NCI-H2029 (cell line): ENCODE measurements around the gene NUP62.
"Not testable (repeated sequence)": the region's sequence is repeated elsewhere in the genome, so short reads cannot be mapped to it uniquely, and the experiment has no call there.

Experiments used
- DNase-seq: peaks from one replicate; lab custom pipeline; 2025; lab: John Stamatoyannopoulos, UW

The NUP62 gene

DNA sequence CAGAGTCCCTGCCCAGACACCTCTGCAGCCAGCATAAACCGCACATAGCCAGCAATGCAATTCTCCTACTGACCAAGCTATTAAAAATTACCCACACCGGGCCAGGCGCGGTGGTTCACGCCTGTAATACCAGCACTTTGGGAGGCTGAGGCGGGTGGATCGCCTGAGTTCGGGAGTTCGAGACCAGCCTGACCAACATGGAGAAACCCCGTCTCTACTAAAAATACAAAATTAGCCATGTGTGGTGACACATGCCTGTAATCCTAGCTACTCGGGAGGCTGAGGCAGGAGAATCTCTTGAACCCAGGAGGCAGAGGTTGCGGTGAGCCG, 4.5 kb downstream of the NUP62 start:
- not testable (repeated sequence) for DNase-seq

DNA sequence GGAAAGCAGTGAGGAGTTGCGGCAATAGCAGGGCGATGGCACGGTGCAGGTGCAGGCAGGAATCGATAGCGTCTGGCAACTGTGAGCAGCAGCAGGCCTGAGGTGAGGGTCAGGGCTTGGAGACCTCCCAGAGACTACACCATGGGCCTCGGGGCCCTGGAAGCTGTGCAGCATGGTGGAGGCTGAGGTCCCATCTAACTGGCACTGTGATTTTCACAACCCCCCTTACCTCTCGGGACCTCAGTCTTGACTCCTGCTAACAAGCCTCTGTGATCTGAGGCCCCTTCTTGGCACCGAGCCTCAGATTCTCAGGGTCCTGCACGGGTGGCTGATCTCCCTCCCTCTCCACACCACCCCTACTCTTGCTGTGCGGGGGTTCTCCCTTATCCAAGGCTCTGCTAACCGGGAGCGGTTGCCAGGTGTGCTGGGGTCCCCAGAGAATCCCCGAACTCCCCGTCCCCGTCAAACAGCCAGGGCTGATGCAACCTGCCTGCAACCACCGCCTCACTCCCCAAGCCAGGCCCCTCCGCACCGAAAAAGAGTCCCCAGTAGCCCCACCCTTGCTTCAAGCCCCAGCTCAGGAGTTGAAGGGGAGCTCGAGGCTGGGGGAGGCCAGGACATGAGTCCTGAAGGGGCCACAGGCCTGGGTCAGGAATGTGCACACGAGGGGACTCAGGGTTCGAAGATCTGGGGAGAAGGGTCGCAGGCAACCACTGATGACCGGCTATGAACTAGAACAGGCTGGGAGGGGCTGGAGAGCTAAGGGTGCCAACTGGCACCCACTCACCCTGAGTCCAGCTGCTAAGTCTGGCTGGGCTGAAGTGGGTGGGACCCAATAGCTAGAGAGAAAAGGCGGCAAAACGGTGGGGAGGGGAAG, 5.1 kb downstream of the NUP62 start:
- DNase-seq, result no peak

- no peak for DNase-seq
Observed at GRCh38 chr19:49923055-49924003, 6.0 kb downstream of the NUP62 start.

- no peak for DNase-seq
Observed at GRCh38 chr19:49921871-49922795, 7.2 kb downstream of the NUP62 start.

- no peak for DNase-seq
Observed at GRCh38 chr19:49920624-49921363, 8.5 kb downstream of the NUP62 start.

GRCh38 chr19:49918089-49918488, 11.2 kb downstream of the NUP62 start:
- DNase-seq, result no peak

- no peak for DNase-seq
Observed at GRCh38 chr19:49916839-49917733, 12.2 kb downstream of the NUP62 start.

- DNase-seq, result no peak
Observed at GRCh38 chr19:49915271-49915670, 14.0 kb downstream of the NUP62 start.

GRCh38 chr19:49913720-49914119, 15.6 kb downstream of the NUP62 start:
- no peak for DNase-seq

DNA sequence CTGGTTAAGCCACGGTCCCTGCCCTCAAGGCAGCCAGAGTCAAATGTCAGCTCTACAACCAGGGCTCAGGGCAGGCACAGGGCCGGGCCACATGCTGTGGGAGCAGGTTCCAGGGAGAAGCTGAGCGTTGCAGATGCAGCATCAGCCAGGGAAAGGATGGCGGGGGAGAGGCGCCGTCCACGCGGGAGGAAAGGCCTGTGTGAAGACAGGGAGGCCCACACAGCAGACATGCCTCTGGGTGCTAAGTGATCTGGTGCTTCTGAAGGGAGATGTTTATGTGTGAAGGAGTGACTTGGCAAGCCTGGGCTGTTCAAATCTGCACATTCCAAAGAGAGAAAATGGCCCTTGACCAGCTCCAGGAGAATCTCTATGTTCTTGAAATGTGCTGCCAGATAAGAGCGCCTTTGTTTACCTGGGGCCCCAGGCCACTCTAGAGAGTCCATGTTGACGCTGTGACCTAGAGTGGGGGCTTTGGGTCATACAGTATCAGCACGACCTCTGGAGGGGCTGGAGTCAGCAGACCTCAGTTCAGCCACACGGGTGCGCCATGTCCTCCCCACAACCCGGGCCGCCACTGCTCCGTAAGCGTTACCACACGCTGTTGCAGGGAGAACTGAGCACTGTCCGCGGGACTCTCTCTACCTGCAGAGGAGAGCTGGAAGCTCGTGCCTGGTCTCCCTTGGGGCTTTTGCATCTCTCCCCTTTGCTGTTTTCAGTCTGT, 16.2 kb downstream of the NUP62 start:
- DNase-seq, result no peak

- DNase-seq, result no peak
Observed at GRCh38 chr19:49911381-49912145, 17.7 kb downstream of the NUP62 start.

- DNase-seq, result no peak
Observed at GRCh38 chr19:49910179-49910578, 19.1 kb downstream of the NUP62 start.

DNA sequence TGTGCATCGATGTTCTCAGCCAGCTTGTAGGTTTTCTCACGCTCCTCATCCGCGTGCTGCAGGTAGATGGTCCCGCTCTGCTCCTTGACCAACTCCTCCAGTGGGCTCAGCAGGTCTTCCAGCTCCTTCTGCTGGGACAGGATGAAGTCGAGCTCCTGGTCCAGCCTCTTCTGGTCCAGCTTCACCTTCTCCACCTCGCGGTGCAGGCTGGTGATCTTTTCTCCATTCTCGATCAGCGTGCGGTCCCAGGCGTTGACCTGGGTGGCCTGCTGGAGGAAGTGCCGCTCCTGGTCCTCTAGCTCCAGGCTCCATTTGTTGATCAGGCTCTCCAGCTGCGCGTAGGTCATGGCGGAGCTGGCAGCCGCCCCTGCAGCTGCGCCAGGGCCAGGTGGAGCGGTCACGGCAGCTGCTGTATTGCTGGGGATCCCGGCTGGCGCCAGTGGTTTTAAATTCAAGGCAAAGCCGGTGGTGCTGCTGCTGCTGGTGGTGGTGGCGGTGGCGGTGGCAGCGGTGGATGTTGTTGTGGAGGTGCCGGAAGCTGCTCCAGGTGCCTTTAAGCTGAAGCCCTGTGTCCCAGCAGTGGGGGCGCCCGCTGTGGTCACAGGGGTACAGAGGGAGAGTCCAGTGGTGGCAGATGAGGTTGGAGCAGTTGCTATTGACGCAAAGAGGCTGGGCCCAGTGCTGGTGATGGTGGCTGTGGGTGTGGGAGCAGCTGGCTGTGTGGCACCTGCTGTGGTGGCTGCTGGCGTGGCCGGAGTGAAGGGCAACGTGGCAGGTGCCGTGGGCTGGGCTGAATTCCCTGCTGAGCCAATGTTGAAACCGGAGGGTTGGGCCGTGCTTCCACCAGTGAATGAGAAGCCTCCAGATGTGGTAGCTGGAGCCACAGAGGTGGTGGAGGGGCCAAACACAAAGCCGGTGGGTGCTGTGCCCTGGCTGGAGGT, 20.6 kb downstream of the NUP62 start:
- no peak for DNase-seq

DNA sequence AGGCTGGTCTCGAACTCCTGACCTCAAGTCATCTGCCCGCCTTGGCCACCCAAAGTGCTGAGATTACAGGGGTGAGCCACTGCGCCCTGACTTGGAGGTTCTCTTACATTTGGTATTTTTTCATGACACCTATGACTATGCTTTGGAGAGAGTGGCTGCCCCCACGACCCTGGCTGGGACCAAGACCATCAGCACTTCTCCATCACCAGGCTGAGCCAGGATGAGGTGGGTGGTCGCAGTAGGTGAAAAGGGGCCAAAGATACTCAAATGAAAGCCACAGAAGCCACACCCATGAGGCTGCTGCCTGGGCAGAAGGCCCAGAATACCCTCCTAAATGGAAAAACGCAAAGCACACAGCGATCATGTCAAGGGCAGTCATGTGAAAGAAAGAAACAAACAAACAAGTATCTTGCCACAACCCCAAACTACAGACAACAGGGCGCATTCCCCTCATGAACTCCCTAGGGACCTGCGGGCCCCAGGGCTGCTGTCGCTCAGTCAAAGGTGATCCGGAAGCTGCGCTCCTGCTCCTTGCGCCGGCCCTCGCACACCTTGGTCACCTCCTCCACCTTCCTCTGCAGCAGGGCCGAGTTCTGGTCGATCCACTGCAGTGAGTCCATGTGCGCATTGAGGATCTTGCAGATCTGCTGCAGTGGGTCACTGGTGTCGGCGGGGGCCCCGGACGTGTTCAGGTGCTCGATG, 21.4 kb downstream of the NUP62 start:
- DNase-seq, result no peak

DNA sequence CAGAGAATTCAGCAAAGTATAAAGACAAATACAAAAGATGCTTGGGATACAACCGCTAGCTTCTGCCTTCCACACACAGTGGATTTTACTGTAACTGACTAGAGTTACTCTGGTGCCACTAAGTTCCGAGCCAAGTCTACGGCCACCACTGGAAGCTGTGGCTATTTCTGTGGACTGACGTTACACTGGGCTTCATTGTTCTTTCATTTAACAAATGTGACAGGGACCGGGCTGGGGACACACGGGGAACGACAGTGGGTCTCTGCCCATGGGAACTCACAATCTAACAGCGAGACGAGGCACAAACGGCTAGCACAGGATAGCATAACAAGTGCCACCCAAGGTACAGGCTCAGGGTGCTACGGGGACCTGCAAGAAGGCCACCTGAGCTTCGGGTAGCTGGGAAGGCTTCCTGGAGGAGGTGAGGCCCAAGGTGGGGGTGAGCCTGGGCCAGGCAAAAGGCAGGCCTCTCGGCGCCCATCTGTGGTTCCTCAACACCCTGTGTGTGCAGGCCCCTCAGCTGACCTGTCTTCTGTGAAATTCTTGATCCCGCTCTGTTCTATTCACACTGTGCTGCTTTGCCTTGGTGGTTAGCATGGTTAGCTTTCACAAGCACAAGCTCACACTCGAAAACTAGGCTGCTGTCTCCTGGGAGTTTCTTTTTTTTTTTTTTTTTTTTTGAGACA, 22.3 kb downstream of the NUP62 start:
- DNase-seq, result no peak

DNA sequence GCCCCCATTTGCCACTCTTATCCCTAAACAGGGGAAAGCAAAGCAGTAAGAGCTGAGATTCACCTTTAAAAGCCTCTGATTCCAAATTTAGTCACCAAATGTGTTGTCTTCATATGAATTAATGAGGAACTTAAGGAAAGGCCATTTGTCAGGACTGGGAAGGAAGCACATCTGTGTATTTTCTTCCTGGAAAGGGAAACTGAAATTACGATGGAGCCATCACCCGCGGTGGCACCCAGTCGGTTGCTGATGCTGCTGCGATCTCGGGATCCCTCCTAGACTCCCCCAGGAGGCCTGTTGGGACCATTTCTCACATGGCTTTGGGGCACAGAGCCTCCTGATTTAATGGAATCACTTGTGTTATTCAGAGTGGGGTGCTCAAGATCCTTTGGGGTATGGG, 25.2 kb downstream of the NUP62 start:
- DNase-seq, result no peak
